Activated CD4-positive, alpha-beta T cell treated with anti-CD3 and anti-CD28 coated beads, Interleukin-2, amount 50 U/mL, for 4 hours (primary cell): Measurements from ENCODE around the gene TRPM3.
"Not testable (repeated sequence)": the region's sequence is repeated elsewhere in the genome, so short reads cannot be mapped to it uniquely, and the experiment has no call there.

Source experiments
- DNase-seq, 2 experiments: peaks; one replicate each; pipeline ENCODE4 v3.0.0-alpha.2; 2020

Gene TRPM3

GRCh38 chr9:70806875-70807274, 314.5 kb downstream of the TRPM3 start:
- DNase-seq: no peak

GRCh38 chr9:70805949-70806348, 315.5 kb downstream of the TRPM3 start:
- DNase-seq: no peak

GRCh38 chr9:70802758-70803436, 318.5 kb downstream of the TRPM3 start:
- no peak for DNase-seq

- no peak for DNase-seq
Observed at GRCh38 chr9:70802206-70802605, 319.2 kb downstream of the TRPM3 start.

GRCh38 chr9:70801181-70801829, 320.1 kb downstream of the TRPM3 start:
- DNase-seq: no peak

- DNase-seq: no peak
Observed at GRCh38 chr9:70798018-70798417, 323.4 kb downstream of the TRPM3 start.

- DNase-seq: no peak
Observed at GRCh38 chr9:70795841-70796240, 325.6 kb downstream of the TRPM3 start.

GRCh38 chr9:70792796-70793195, 328.6 kb downstream of the TRPM3 start:
- DNase-seq: no peak

GRCh38 chr9:70791936-70792335, 329.5 kb downstream of the TRPM3 start:
- DNase-seq: no peak

GRCh38 chr9:70789086-70789485, 332.3 kb downstream of the TRPM3 start:
- DNase-seq: no peak

- no peak for DNase-seq
Observed at GRCh38 chr9:70784456-70784855, 337.0 kb downstream of the TRPM3 start.

GRCh38 chr9:70778568-70778967, 342.9 kb downstream of the TRPM3 start:
- DNase-seq: no peak

- DNase-seq: no peak
Observed at GRCh38 chr9:70773579-70773978, 347.8 kb downstream of the TRPM3 start.

- DNase-seq: no peak
Observed at GRCh38 chr9:70772601-70773000, 348.8 kb downstream of the TRPM3 start.

GRCh38 chr9:70765946-70766345, 355.5 kb downstream of the TRPM3 start:
- no peak for DNase-seq

- no peak for DNase-seq
Observed at GRCh38 chr9:70761139-70761670, 360.2 kb downstream of the TRPM3 start.

GRCh38 chr9:70760228-70760627, 361.2 kb downstream of the TRPM3 start:
- DNase-seq: no peak

- DNase-seq: no peak
Observed at GRCh38 chr9:70753311-70753710, 368.1 kb downstream of the TRPM3 start.

GRCh38 chr9:70749066-70749465, 372.4 kb downstream of the TRPM3 start:
- DNase-seq: no peak

GRCh38 chr9:70747261-70747718, 374.1 kb downstream of the TRPM3 start:
- no peak for DNase-seq

GRCh38 chr9:70746760-70747159, 374.7 kb downstream of the TRPM3 start:
- DNase-seq: no peak

GRCh38 chr9:70746316-70746715, 375.1 kb downstream of the TRPM3 start:
- no peak for DNase-seq

GRCh38 chr9:70724794-70725193, 396.6 kb downstream of the TRPM3 start:
- not testable (repeated sequence) for DNase-seq

GRCh38 chr9:70724025-70724424, 397.4 kb downstream of the TRPM3 start:
- not testable (repeated sequence) for DNase-seq
